ENCODE results near the gene SLC28A2.

DNA sequence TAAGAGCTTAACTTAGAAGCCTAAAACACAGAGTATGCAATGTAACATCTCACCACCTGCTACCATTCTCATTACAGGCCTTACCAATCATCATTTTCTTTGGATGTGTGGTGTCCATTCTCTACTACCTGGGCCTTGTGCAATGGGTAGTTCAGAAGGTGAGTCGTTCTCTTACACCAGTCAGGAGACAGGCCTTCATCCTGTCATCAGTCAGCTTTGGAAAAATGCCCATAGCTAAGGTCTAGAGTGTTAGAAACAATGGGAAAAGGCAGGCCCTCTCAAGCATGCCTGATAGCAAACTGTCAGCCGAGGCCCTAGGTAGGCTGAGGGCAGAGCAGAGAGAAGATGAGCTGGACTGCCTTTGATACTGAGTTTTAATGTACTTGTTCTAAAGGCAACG lies 13.5 kb downstream of the SLC28A2 start:
- TF ChIP-seq, protein P1, sequence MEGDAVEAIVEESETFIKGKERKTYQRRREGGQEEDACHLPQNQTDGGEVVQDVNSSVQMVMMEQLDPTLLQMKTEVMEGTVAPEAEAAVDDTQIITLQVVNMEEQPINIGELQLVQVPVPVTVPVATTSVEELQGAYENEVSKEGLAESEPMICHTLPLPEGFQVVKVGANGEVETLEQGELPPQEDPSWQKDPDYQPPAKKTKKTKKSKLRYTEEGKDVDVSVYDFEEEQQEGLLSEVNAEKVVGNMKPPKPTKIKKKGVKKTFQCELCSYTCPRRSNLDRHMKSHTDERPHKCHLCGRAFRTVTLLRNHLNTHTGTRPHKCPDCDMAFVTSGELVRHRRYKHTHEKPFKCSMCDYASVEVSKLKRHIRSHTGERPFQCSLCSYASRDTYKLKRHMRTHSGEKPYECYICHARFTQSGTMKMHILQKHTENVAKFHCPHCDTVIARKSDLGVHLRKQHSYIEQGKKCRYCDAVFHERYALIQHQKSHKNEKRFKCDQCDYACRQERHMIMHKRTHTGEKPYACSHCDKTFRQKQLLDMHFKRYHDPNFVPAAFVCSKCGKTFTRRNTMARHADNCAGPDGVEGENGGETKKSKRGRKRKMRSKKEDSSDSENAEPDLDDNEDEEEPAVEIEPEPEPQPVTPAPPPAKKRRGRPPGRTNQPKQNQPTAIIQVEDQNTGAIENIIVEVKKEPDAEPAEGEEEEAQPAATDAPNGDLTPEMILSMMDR (IDR thresholded peaks at IDR 0.05; ENCODE audit: low read length): no peak
- TF ChIP-seq EZH2phosphoT487 (IDR thresholded peaks at IDR 0.05; ENCODE audit: low read length) (no peak), EZH2 (optimal IDR thresholded peaks at IDR 0.05; ENCODE audit: low read depth, low read length) (no peak)

Data from MM.1S (cell line).